ENCODE results near the gene PCNX1.
"Not testable (repeated sequence)": the region's sequence is repeated elsewhere in the genome, so short reads cannot be mapped to it uniquely, and the experiment has no call there.

The PCNX1 gene

GRCh38 chr14:70916300-70916699 lies 9.0 kb downstream of the PCNX1 start:
- no peak for DNase-seq (ENCODE audit: low spot score)

- no peak for DNase-seq (ENCODE audit: low spot score)
These were observed 9.5 kb downstream of the PCNX1 start for GRCh38 chr14:70916799-70917198.

GRCh38 chr14:70917633-70918032 lies 10.4 kb downstream of the PCNX1 start:
- no peak for DNase-seq (ENCODE audit: low spot score)

DNA sequence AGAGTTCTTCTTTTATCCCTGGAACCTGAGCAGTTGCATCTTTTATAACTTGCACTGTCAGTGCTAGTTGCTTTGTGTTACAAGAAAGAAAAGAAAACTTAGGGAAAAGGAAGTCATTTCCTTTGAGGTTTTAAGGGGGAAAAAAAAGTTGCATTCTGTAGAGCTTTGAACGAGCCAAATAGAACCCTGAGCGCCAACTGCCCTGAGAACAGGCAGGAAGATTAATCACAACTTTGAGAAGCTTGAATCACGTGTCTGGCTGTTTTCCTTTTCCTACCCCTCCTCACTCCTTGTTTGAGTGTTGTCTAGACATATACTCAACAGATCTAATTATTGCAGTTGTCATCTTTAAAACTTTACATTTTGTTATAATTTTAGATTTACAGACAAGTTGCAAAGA lies 12.5 kb downstream of the PCNX1 start:
- DNase-seq (ENCODE audit: low spot score), result peak; percentile 48

- peak; percentile 28 for DNase-seq (ENCODE audit: low spot score)
These were observed 13.3 kb downstream of the PCNX1 start for GRCh38 chr14:70920608-70921007.

GRCh38 chr14:70921669-70922068 lies 14.4 kb downstream of the PCNX1 start:
- no peak for DNase-seq (ENCODE audit: low spot score)

DNA sequence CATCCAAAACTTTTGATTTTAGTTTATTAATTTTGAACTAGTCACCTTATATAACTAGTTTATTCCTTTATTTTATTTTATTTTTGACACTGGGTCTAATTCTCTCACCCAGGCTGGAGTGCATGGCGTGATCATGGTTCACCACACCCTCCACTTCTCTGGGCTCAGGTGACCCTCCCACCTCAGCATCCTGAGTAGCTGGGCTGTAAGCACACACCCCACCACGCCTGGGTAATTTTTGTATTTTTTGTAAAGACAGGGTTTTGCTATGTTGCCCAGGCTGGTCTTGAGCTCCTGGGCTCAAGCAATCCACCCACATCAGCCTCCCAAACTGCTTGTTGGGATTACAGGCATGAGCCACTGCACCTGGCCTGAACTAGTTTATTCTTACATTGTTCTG lies 17.3 kb downstream of the PCNX1 start:
- no peak for DNase-seq (ENCODE audit: low spot score)

DNA sequence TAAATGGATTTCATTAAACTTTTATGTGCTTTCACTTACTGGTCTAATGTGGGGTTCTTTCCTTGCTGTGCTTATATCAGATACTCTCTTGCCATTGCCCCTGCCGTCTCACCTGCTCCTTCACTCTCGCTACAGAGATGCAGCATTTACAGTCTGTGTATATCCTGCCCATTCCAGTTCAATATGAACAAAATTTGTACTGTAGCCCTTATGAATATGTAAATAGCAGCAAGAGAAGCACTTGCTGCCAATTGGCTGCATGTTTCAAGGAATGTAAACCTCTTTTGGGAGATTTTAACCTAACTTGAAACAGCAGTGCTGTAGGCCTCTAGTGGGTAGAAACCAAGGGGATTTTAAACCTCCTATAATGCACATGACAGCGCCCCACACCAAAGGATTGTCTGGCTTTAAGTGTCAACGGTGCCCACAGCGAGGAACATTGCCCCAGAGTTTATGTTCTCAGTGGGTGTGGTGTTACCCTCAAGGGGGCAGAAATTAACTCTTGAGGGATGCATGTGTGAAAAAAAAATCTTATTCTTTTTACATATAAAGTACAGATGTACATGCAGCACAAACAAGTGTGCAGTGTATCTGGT lies 19.1 kb downstream of the PCNX1 start:
- DNase-seq (ENCODE audit: low spot score), result no peak

DNA sequence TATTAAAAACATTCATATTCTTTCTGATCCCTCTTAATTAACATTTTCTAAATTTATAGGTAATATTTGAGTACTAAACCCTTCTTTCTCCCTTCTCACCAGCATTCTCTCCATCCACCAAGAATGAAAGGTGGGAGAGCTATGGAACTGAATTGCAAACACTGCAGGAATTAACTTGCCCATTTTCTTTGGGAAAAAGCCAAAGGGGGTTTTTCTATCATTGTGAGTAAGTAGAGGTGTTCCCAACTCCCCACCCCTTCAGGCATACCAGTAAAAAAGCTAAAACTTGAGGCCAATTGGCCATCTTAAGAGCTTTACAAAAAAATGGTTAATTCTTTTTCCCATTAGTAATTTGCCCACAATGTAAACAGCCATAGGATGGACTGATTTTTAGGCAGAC lies 23.7 kb downstream of the PCNX1 start:
- DNase-seq (ENCODE audit: low spot score), result no peak

DNA sequence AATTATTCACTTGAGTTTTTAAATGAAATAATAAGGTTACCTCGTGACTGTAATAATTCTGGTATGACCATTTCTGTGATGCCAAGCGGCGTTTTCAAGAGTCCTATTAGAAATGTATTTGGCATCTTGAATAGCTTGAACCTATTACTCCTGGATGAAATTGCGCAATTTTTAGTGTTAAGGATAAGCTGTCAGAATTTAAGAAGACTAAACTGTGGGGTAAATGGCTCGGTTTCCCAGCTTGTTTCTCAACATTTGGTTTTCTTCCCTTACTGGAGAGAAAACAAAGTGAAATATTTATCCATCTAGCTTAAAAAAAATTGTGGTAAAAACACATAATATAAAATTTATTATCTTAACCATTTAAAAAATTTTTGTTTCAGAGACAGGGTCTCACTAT lies 26.8 kb downstream of the PCNX1 start:
- DNase-seq (ENCODE audit: low spot score), result no peak

- peak; percentile 37 for DNase-seq (ENCODE audit: low spot score)
These were observed 27.4 kb downstream of the PCNX1 start for GRCh38 chr14:70934502-70935134.

DNA sequence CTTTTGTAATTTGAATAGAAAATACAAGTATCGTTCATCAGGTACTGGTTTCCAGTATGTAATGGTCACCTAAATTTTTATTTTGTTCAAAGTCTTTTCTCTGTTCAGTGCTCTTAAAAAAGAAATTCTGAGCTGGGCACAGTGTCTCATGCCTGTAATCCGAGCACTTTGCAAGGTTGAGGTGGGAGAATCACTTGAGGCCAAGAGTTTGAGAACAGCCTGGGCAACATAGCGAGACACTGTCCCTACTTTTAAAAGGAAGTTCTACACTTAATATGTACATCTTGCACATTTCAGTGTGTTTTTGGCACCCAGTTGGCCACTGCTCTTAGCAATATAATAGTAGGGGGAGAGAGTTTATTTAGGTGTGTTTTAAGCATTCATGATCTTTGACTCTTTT lies 27.9 kb downstream of the PCNX1 start:
- DNase-seq (ENCODE audit: low spot score), result no peak

- not testable (repeated sequence) for DNase-seq (ENCODE audit: low spot score)
These were observed 32.4 kb downstream of the PCNX1 start for GRCh38 chr14:70939693-70940092.

- DNase-seq (ENCODE audit: low spot score), result peak; percentile 50
These were observed 34.5 kb downstream of the PCNX1 start for GRCh38 chr14:70941637-70942341.

- no peak for DNase-seq (ENCODE audit: low spot score)
These were observed 35.1 kb downstream of the PCNX1 start for GRCh38 chr14:70942342-70942706.

DNA sequence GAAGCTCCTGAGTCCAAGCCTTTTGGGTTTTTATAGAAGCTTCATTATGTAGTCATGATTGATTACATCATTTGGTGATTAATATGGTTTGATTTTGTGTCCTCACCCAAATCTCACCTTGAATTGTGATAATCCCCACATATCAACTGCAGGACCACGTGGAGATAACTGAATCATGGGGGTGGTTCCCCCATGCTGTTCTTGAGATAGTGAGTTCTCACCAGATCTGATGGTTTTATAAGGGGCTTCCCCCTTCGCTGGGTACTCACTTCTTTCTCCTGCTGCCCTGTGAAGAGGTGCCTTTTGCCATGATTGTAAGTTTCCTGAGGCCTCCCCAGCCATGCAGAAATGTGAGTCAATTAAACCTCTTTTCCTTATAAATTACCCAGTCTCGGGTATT lies 35.5 kb downstream of the PCNX1 start:
- DNase-seq (ENCODE audit: low spot score), result not testable (repeated sequence)

DNA sequence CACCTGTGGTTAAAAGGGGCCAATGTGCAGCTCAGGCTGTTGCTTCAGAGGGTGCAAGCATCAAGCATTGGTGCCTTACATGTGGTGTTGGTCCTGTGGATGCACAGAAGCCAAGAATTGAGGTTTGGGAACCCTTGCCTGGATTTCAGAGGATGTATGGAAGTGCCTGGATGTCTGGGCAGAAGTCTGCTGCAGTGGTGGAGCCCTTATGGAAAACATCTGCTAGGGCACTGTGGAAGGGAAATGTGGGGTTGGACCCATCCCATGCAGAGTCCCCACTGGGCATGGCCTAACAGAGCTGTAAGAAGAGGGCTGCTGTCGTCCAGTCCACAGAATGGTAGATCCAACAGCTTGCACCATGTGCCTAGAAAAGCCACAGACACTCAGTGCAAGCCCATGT lies 36.6 kb downstream of the PCNX1 start:
- DNase-seq (ENCODE audit: low spot score), result no peak

DNA sequence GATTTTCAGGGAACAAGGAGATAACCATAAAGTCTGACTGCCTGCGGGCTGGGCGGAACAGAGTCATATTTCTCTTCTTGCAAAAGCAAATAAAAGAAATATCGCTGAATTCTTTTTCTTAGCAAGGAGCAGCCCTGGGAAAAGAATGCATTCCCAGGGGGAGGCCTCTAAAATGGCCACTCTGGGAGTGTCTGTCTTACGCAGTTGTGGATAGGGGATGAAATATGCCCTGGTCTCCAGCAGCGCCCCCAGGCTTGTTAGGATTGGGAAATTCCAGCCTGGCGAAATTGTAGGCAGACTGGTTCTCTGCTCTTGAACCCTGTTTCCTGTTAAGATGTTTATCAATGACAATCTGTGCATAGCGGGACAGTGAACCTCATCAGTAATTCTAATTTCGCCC lies 40.5 kb downstream of the PCNX1 start:
- no peak for DNase-seq (ENCODE audit: low spot score)

GRCh38 chr14:70952485-70952884 lies 45.2 kb downstream of the PCNX1 start:
- DNase-seq (ENCODE audit: low spot score), result no peak

- DNase-seq (ENCODE audit: low spot score), result no peak
These were observed 46.8 kb downstream of the PCNX1 start for GRCh38 chr14:70954068-70954467.

DNA sequence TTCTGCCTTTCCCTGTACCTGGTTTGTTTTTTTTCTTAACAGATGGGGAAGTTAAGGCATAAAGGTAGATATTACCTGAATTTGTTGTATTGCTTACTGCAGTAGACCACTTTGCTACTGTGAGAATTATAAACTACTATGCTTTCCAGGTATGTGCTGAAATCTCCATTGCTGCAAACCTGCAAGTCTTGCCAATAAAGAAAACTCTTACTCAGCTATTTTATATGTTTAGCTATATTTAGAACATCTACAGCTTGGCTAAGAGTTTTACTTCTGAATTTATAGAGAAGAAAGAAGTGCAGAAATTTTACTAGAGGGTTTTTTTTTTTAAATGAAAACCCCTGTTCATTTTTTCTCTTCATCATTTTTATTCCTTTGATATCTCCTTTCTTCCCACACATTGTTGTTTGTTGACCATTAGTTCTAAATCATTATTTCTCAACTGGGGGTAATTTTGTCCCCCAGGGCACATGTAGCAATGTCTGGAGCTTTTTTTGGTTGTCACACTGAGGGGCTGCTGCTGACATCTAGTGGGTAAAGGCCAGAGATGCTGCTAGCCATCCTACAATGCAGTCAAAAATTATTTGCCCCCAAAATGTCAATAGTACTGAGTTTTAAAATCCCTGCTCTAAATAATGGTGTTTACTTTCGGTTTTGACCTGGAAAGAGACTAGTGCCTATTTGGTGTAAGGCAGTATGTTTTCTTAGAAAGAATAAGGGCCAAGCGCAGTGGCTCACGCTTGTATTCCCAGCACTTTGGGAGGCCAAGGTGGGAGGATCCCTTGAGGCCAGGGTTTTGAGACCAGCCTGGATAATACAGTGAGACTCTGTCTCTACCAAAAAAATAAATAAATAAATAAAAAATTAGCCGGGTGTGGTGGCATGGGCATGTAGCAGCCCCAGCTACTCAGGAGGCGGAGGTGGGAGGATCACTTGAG lies 48.6 kb downstream of the PCNX1 start:
- peak; percentile 46 for DNase-seq (ENCODE audit: low spot score)

DNA sequence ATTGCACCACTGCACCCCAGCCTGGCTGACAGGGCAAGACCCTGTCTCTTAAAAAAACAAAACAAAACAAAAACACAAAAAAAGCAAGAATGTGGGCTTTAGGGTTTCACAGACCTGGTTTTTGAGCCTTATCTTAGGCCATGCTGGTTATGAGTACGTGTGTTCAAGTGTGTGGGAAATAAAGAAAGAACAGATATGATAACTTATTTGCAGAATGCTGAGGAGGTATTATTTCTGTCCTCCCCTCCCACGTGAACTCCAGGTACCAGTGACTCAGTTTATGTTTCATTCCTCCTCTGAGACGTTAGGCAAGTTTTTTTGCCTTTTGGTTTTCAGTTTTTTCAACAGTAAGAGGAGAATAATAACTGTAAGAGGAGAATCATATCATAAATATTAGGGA lies 49.3 kb downstream of the PCNX1 start:
- DNase-seq (ENCODE audit: low spot score), result no peak

DNA sequence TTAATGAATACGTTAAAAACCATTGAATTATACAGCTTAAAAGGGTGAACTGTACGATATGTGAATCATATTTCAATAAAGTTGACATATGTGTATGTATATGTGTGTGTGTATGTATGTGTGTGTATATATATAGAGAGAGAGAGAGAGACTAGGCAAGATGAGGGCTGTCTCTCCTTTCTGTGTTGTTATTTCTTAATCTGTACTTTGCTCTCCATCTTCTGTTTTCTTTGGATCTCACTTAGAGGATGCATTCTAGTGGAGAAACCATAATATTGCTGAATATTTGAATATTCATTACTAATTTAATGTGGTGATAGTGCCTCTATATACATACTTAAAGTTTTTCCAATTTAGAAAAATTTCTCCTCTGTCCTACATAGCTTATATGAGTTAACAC lies 50.5 kb downstream of the PCNX1 start:
- DNase-seq (ENCODE audit: low spot score), result no peak

Measured in activated CD4-positive, alpha-beta T cell treated with anti-CD3 and anti-CD28 coated beads, Interleukin-2, Interleukin-4, amounts not matched to agents 100 ng/mL and 50 ng/mL, durations not matched to agents 16 hours and 8 hours (primary cell).